Tibial nerve (tissue), 4 donors: ENCODE measurements around the gene OR5B2. TPM values are rescaled to one million over a fixed set of nuclear protein-coding genes. Genes with fewer than 3 reads are reported as not detected.

Experiments
- DNase-seq, 2 donors: peaks; one replicate each; pipeline ENCODE4 v3.0.0-alpha.2; 2019; ENCODE audit warnings: low spot score in 2 of 2
- H3K27ac ChIP-seq, 4 donors: fragments of 200-600 bp; sonication (generic) in 3 of 4; one replicate each; pipeline ENCODE4 v1.5.1; 2017 to 2019; ENCODE audit warnings: mild to moderate bottlenecking in 1 of 4
- H3K27me3 ChIP-seq, 2 donors: fragments of 200-600 bp; sonication (generic) in 1 of 2; one replicate each; pipeline versions ENCODE4 v1.5.1 to v1.6.0; 2017 to 2019
- H3K36me3 ChIP-seq, 3 donors: fragments of 200-600 bp; sonication (generic); one replicate each; pipeline ENCODE4 v1.5.1; 2018 to 2019
- H3K4me1 ChIP-seq, 4 donors: fragments of 200-600 bp; sonication (generic) in 3 of 4; one replicate each; pipeline ENCODE4 v1.5.1; 2017 to 2019
- H3K4me3 ChIP-seq, 4 donors: fragments of 200-600 bp; sonication (generic) in 3 of 4; one replicate each; pipeline ENCODE4 v1.5.1; 2017 to 2019; ENCODE audit warnings: mild to moderate bottlenecking in 1 of 4, moderate library complexity in 1 of 4
- H3K9me3 ChIP-seq, 4 donors: fragments of 200-600 bp; sonication (generic) in 3 of 4; one replicate each; pipeline ENCODE4 v1.5.1; 2017 to 2019
- CTCF ChIP-seq, 5 experiments: fragments of 200-600 bp in 3 of 5; fragments of 450-650 bp in 2 of 5; sonication (generic) in 3 of 5; IDR thresholded peaks; one replicate each; pipeline ENCODE4 v1.5.1; 2016 to 2019; ENCODE audit warnings: antibody characterized with exemption in 5 of 5, mild to moderate bottlenecking in 3 of 5, moderate library complexity in 2 of 5
- EP300 ChIP-seq, 2 donors: sonication (generic); formaldehyde crosslinking; IDR thresholded peaks; one replicate each; pipeline ENCODE4 v1.6.1; 2017; ENCODE audit warnings: antibody characterized with exemption in 2 of 2, mild to moderate bottlenecking in 1 of 2
- POLR2A ChIP-seq, 2 donors: fragments of 450-650 bp; IDR thresholded peaks; one replicate each; pipeline ENCODE4 v1.6.1; 2017; ENCODE audit warnings: antibody characterized with exemption in 2 of 2, mild to moderate bottlenecking in 2 of 2, moderate library complexity in 2 of 2
- WGBS, 2 donors: methylation state at CpG; one replicate each; pipeline ENCODE4 v1.1.5; 2018; 5-methylcytosine and 5-hydroxymethylcytosine counted together
- total RNA-seq, 4 donors: library from RNA; depleted of rRNA; stranded (reverse); fragments of >200 nt; gene quantifications; one replicate each; pipeline ENCODE4 v1.1.0, GENCODE V29; 2016

Gene OR5B2
- total RNA-seq, 4 donors from 2014 or later: 0.42 TPM; not detected in 3

GRCh38 chr11:58446294-58446693, 18.4 kb upstream of the OR5B2 start:
- no peak for DNase-seq
- Histone ChIP-seq H3K27me3 (no peaks in the 10 kb centered on the region), H3K4me3 (no peak overlapping the region), H3K36me3 (no peaks in the 10 kb centered on the region), H3K9me3 (peaks cover 0 to 45% (median 0%) of the 10 kb centered on the region in 4 donors), H3K27ac (no peak overlapping the region), H3K4me1 (no peaks in the 10 kb centered on the region)
- no peak for TF ChIP-seq POLR2A (IDR thresholded peaks at IDR 0.05)
- no peak for TF ChIP-seq CTCF (IDR thresholded peaks at IDR 0.05)
- TF ChIP-seq EP300 (IDR thresholded peaks at IDR 0.05): no peak
- WGBS, 2 donors: 76 to 83% methylated on average over 6 of the region's 6 CpGs

GRCh38 chr11:58444300-58444699, 16.4 kb upstream of the OR5B2 start:
- no peak for TF ChIP-seq CTCF (IDR thresholded peaks at IDR 0.05)
- TF ChIP-seq EP300 (IDR thresholded peaks at IDR 0.05): no peak
- no peak for TF ChIP-seq POLR2A (IDR thresholded peaks at IDR 0.05)
- Histone ChIP-seq H3K27me3 (no peaks in the 10 kb centered on the region), H3K27ac (no peak overlapping the region), H3K4me3 (no peak overlapping the region), H3K9me3 (peaks cover 0 to 45% (median 0%) of the 10 kb centered on the region in 4 donors), H3K4me1 (no peaks in the 10 kb centered on the region), H3K36me3 (no peaks in the 10 kb centered on the region)
- 85 to 93% methylated on average over 2 of the region's 2 CpGs for WGBS, 2 donors
- no peak for DNase-seq

GRCh38 chr11:58442136-58442535, 14.2 kb upstream of the OR5B2 start, which contains the start of gene OR5B12:
Gene OR5B12, minus strand, starts transcription at chr11:58442236. Its CDS starts 2,085 bp downstream, at chr11:58440151.
- no peak for DNase-seq
- TF ChIP-seq EP300 (IDR thresholded peaks at IDR 0.05) (no peak), POLR2A (IDR thresholded peaks at IDR 0.05) (no peak), CTCF (IDR thresholded peaks at IDR 0.05) (no peak)

GRCh38 chr11:58438486-58438885, 10.6 kb upstream of the OR5B2 start:
- Histone ChIP-seq H3K27ac (no peak overlapping the region), H3K9me3 (peaks cover 0 to 20% (median 4%) of the 10 kb centered on the region in 4 donors), H3K36me3 (no peaks in the 10 kb centered on the region), H3K27me3 (no peaks in the 10 kb centered on the region), H3K4me3 (no peak overlapping the region), H3K4me1 (no peaks in the 10 kb centered on the region)
- no peak for DNase-seq
- TF ChIP-seq CTCF (IDR thresholded peaks at IDR 0.05) (no peak), EP300 (IDR thresholded peaks at IDR 0.05) (no peak), POLR2A (IDR thresholded peaks at IDR 0.05) (no peak)
- 31 to 72% methylated on average over 4 of the region's 4 CpGs for WGBS, 2 donors

More at GRCh38 chr11:58442136-58442535, 14.2 kb upstream of the OR5B2 start, which contains the start of gene OR5B12:
- H3K27me3 ChIP-seq: no peaks in the 10 kb centered on the region
- H3K9me3 ChIP-seq: peaks cover 0 to 39% (median under 1%) of the 10 kb centered on the region in 4 donors
- no peak within 1 kb of the TSS for H3K4me3 ChIP-seq
- no peaks in the 10 kb centered on the region for H3K36me3 ChIP-seq
- H3K27ac ChIP-seq: no peak within 1 kb of the TSS
- no peaks in the 10 kb centered on the region for H3K4me1 ChIP-seq
- WGBS, 2 donors: 83 to 88% methylated on average over 1 of the region's 1 CpG

- 80 to 84% methylated on average over 3 of the region's 3 CpGs for WGBS, 2 donors
- DNase-seq: no peak
- Histone ChIP-seq H3K27ac (no peak overlapping the region), H3K4me1 (no peaks in the 10 kb centered on the region), H3K4me3 (no peak overlapping the region), H3K36me3 (no peaks in the 10 kb centered on the region), H3K27me3 (no peaks in the 10 kb centered on the region), H3K9me3 (peaks cover 0 to 25% (median 4%) of the 10 kb centered on the region in 4 donors)
- TF ChIP-seq POLR2A (IDR thresholded peaks at IDR 0.05) (no peak), CTCF (IDR thresholded peaks at IDR 0.05) (no peak), EP300 (IDR thresholded peaks at IDR 0.05) (no peak)
Observed at GRCh38 chr11:58434217-58434616, 6.3 kb upstream of the OR5B2 start.
